HCT116 (cell line): ENCODE data around the gene CUL5.

Experiments
- EGR1 ChIP-seq: IDR thresholded peaks from 2 replicates; pipeline ENCODE4 v1.6.1; 2012; ENCODE audit warnings: low read depth
- ELF1 ChIP-seq: IDR thresholded peaks from 2 replicates; pipeline ENCODE4 v1.6.1; 2012; ENCODE audit warnings: low read depth, borderline replicate concordance
- POLR2A ChIP-seq: IDR thresholded peaks from 2 replicates; pipeline ENCODE4 v1.7.0; 2011; ENCODE audit warnings: borderline replicate concordance; ENCODE audit not compliant: insufficient read depth, insufficient read length; ENCODE audit errors: extremely low read depth
- POLR2AphosphoS5 ChIP-seq: IDR thresholded peaks from 2 replicates; pipeline ENCODE4 v1.6.1; 2011; ENCODE audit warnings: mild to moderate bottlenecking, low read depth, low read length, moderate library complexity
- SP1 ChIP-seq: IDR thresholded peaks from 2 replicates; pipeline ENCODE4 v1.6.1; 2012; ENCODE audit warnings: low read depth
- YY1 ChIP-seq: IDR thresholded peaks from 2 replicates; pipeline ENCODE4 v1.6.1; 2011; ENCODE audit warnings: low read length, low read depth, moderate library complexity, mild to moderate bottlenecking; ENCODE audit not compliant: insufficient replicate concordance; ENCODE audit errors: extremely low read depth
- TF ChIP-seq, protein P1 (sequence below), 3 experiments: fragments of 200-600 bp in 1 of 3; sonication (generic) in 1 of 3; IDR thresholded peaks in 2 of 3; conservative IDR thresholded peaks in 1 of 3; 2 replicates each; pipeline ENCODE4 v1.5.1; 2012 to 2017; ENCODE audit warnings: low read depth in 2 of 3, low read length in 2 of 3, antibody characterized with exemption in 1 of 3, borderline replicate concordance in 1 of 3, control low read depth in 1 of 3, mild to moderate bottlenecking in 1 of 3, mixed read lengths in 1 of 3, mixed run types in 1 of 3, moderate library complexity in 1 of 3; ENCODE audit not compliant: insufficient read depth in 1 of 3
- TF ChIP-seq, protein P2 (sequence below): IDR thresholded peaks from 2 replicates; pipeline ENCODE4 v1.6.1; 2012
- TF ChIP-seq, protein P3 (sequence below): IDR thresholded peaks from 2 replicates; pipeline ENCODE4 v1.6.1; 2012

DNA sequence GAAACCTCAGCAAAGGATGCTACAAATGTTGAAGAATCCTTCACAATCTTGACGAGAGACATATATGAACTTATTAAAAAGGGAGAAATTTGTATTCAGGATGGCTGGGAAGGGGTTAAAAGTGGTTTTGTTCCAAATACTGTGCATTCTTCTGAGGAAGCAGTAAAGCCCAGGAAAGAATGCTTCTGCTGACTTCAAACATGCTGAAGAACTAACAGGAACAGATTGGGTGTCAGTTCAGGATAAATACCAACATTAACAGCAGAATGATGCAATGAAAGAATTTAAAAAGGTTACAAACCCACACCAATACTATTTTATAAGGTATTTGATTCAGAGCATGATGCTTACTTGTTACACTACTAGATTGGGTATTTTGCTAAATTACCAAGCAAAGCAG, 46.5 kb upstream of the CUL5 start:
- TF ChIP-seq POLR2A (no peak), EGR1 (no peak), SP1 (no peak), POLR2AphosphoS5 (no peak), ELF1 (no peak), YY1 (no peak)
- TF ChIP-seq, protein P1, sequence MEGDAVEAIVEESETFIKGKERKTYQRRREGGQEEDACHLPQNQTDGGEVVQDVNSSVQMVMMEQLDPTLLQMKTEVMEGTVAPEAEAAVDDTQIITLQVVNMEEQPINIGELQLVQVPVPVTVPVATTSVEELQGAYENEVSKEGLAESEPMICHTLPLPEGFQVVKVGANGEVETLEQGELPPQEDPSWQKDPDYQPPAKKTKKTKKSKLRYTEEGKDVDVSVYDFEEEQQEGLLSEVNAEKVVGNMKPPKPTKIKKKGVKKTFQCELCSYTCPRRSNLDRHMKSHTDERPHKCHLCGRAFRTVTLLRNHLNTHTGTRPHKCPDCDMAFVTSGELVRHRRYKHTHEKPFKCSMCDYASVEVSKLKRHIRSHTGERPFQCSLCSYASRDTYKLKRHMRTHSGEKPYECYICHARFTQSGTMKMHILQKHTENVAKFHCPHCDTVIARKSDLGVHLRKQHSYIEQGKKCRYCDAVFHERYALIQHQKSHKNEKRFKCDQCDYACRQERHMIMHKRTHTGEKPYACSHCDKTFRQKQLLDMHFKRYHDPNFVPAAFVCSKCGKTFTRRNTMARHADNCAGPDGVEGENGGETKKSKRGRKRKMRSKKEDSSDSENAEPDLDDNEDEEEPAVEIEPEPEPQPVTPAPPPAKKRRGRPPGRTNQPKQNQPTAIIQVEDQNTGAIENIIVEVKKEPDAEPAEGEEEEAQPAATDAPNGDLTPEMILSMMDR (IDR thresholded peaks at IDR 0.05 in 2 of 3, conservative IDR thresholded peaks at IDR 0.05 in 1 of 3; ENCODE audit: borderline replicate concordance in 1 of 3, insufficient read depth in 1 of 3, low read depth in 2 of 3, low read length in 2 of 3): no peak
- TF ChIP-seq, protein P2, sequence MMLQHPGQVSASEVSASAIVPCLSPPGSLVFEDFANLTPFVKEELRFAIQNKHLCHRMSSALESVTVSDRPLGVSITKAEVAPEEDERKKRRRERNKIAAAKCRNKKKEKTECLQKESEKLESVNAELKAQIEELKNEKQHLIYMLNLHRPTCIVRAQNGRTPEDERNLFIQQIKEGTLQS: no peak
- TF ChIP-seq, protein P3, sequence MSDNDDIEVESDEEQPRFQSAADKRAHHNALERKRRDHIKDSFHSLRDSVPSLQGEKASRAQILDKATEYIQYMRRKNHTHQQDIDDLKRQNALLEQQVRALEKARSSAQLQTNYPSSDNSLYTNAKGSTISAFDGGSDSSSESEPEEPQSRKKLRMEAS: no peak
